ENCODE measurements around the gene SSMEM1.

DNA sequence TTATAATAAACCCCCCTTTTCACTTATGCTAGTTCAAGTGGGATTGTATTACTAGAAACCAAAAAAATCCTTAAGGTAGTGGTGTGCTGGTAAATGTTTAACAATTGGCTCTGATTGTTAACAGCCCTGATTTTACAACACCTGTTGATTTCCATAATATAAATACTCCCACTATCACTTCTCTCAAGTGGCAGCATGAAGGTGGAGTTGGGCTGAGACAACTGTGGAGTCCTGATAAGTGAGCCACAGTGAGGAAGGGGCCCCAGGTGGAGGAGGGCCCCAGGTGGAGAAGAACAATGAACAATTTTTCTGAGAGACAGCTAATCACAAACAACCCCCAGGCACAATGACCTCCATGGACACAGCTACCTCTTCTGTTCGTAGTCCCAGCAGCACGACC, 26.4 kb downstream of the SSMEM1 start:
- TF ChIP-seq CTCF (IDR thresholded peaks at IDR 0.05) (no peak), POLR2A (IDR thresholded peaks at IDR 0.05) (no peak)

All from lower leg skin (tissue), 3 donors.